Neural cell (in vitro differentiated cells): ENCODE measurements around the gene MYG1. TPM values are rescaled to one million over a fixed set of nuclear protein-coding genes. Genes with fewer than 3 reads are reported as not detected.

ENCODE experiments used
- H2AFZ ChIP-seq: fragments of 200-600, 300-800 bp; sonication (generic), shearing (Covaris generic); 2 replicates; pipeline ENCODE4 v1.6.0; 2014; ENCODE audit warnings: low read depth, mild to moderate bottlenecking, antibody characterized with exemption, low read length, moderate library complexity
- H3F3A ChIP-seq: fragments of 200-600 bp; shearing (Covaris generic); 2 replicates; pipeline ENCODE4 v1.6.1; 2016; ENCODE audit warnings: mild to moderate bottlenecking, moderate library complexity, mixed read lengths, antibody characterized with exemption, low read length; ENCODE audit not compliant: insufficient read depth, poor library complexity, severe bottlenecking
- H3K27ac ChIP-seq: fragments of 200-600, 300-800 bp; sonication (generic), shearing (Covaris generic); 2 replicates; pipeline ENCODE4 v1.5.1; 2014; ENCODE audit warnings: mild to moderate bottlenecking, low read length, moderate library complexity
- H3K27me3 ChIP-seq: fragments of 300-800, 200-600 bp; sonication (generic), shearing (Covaris generic); 2 replicates; pipeline ENCODE4 v1.6.0; 2014; ENCODE audit warnings: mild to moderate bottlenecking, low read depth, low read length, moderate library complexity; ENCODE audit not compliant: insufficient read depth
- H3K36me3 ChIP-seq: fragments of 300-800, 200-600 bp; sonication (generic), shearing (Covaris generic); 2 replicates; pipeline ENCODE4 v1.5.1; 2014; ENCODE audit warnings: mild to moderate bottlenecking, antibody characterized with exemption, low read length, moderate library complexity; ENCODE audit not compliant: insufficient read depth
- H3K4me2 ChIP-seq: fragments of 300-800, 200-600 bp; sonication (generic), shearing (Covaris generic); 2 replicates; pipeline ENCODE4 v1.6.0; 2014; ENCODE audit warnings: mild to moderate bottlenecking, low read length
- H3K4me3 ChIP-seq: fragments of 300-800, 200-600 bp; sonication (generic), shearing (Covaris generic); 2 replicates; pipeline ENCODE4 v1.5.1; 2014; ENCODE audit warnings: mild to moderate bottlenecking, low read length, moderate library complexity
- H3K79me2 ChIP-seq: fragments of 200-600 bp; shearing (Covaris generic); replicated peaks from 2 replicates; pipeline ENCODE4 v1.6.0; 2014; ENCODE audit warnings: mild to moderate bottlenecking, low read length, moderate library complexity; ENCODE audit not compliant: insufficient read depth
- H3K9ac ChIP-seq: fragments of 300-800, 200-600 bp; sonication (generic), shearing (Covaris generic); 2 replicates; pipeline ENCODE4 v1.6.1; 2016; ENCODE audit warnings: mild to moderate bottlenecking, low read length, mixed read lengths
- H3K9me2 ChIP-seq: fragments of 200-600 bp; shearing (Covaris generic); 2 replicates; pipeline ENCODE4 v1.6.1; 2016; ENCODE audit warnings: mild to moderate bottlenecking, low read length, mixed read lengths; ENCODE audit not compliant: insufficient read depth
- H3K9me3 ChIP-seq: fragments of 200-600, 300-800 bp; sonication (generic), shearing (Covaris generic); 2 replicates; pipeline ENCODE4 v1.6.1; 2016; ENCODE audit warnings: mild to moderate bottlenecking, mixed run types, low read length, moderate library complexity, mixed read lengths
- H4K20me1 ChIP-seq: fragments of 200-600 bp; shearing (Covaris generic); 2 replicates; pipeline ENCODE4 v1.6.1; 2016; ENCODE audit warnings: mild to moderate bottlenecking, mixed run types; ENCODE audit not compliant: insufficient read depth
- CTCF ChIP-seq: fragments of 450-650 bp; IDR thresholded peaks from 2 replicates; pipeline ENCODE4 v1.5.1; 2014; ENCODE audit warnings: antibody characterized with exemption, mild to moderate bottlenecking, moderate library complexity; ENCODE audit not compliant: poor library complexity, severe bottlenecking
- EP300 ChIP-seq: fragments of 450-650 bp; conservative IDR thresholded peaks from 2 replicates; pipeline ENCODE4 v1.6.1; 2014; ENCODE audit warnings: antibody characterized with exemption, mild to moderate bottlenecking, moderate library complexity; ENCODE audit not compliant: poor library complexity, severe bottlenecking
- EZH2 ChIP-seq: fragments of 200-600, 300-800 bp; shearing (Covaris generic), sonication (generic); IDR thresholded peaks from 2 replicates; pipeline ENCODE4 v1.6.1; 2014; ENCODE audit warnings: antibody characterized with exemption, low read length, borderline replicate concordance, mild to moderate bottlenecking; ENCODE audit not compliant: insufficient read depth, poor library complexity, severe bottlenecking
- MXI1 ChIP-seq: fragments of 450-650 bp; conservative IDR thresholded peaks from 2 replicates; pipeline ENCODE4 v1.6.1; 2014; ENCODE audit warnings: antibody characterized with exemption, mild to moderate bottlenecking; ENCODE audit not compliant: poor library complexity, severe bottlenecking
- POLR2AphosphoS5 ChIP-seq: IDR thresholded peaks from 2 replicates; pipeline ENCODE4 v1.6.1; 2012
- RAD21 ChIP-seq: fragments of 450-650 bp; conservative IDR thresholded peaks from 2 replicates; pipeline ENCODE4 v1.6.1; 2014; ENCODE audit warnings: antibody characterized with exemption, mild to moderate bottlenecking, moderate library complexity
- REST ChIP-seq: IDR thresholded peaks from 2 replicates; pipeline ENCODE4 v1.6.1; 2012; ENCODE audit warnings: borderline replicate concordance
- SMC3 ChIP-seq: fragments of 450-650 bp; conservative IDR thresholded peaks from 2 replicates; pipeline ENCODE4 v1.6.1; 2014; ENCODE audit warnings: antibody characterized with exemption, mild to moderate bottlenecking, moderate library complexity; ENCODE audit not compliant: poor library complexity
- TAF1 ChIP-seq: IDR thresholded peaks from 2 replicates; pipeline ENCODE4 v1.6.1; 2012; ENCODE audit warnings: low read depth
- polyA plus RNA-seq: library from polyadenylated mRNA; depleted of rRNA; stranded (reverse); fragments of >200 nt; gene quantifications from 2 replicates; pipeline ENCODE4 v1.2.3, GENCODE V29; 2014

The MYG1 gene
- polyA plus RNA-seq, 1 donor from 2014 or later = 70.5 TPM

- no peak for TF ChIP-seq CTCF
Observed at GRCh38 chr12:53286448-53286847, 13.0 kb upstream of the MYG1 start (continued).

- Histone ChIP-seq H3K27me3 (no peaks in the 10 kb centered on the region), H3K79me2 (no peaks in the 10 kb centered on the region), H3F3A (no peaks in the 10 kb centered on the region), H3K36me3 (no peaks in the 10 kb centered on the region), H3K4me3 (no peak overlapping the region), H3K9me2 (no peaks in the 10 kb centered on the region), H3K27ac (no peak overlapping the region), H3K9me3 (no peaks in the 10 kb centered on the region), H3K4me2 (no peak overlapping the region), H2AFZ (no peak overlapping the region), H3K9ac (no peak overlapping the region), H4K20me1 (no peaks in the 10 kb centered on the region)
- TF ChIP-seq POLR2AphosphoS5 (no peak), EP300 (no peak), MXI1 (peak; percentile 31), REST (no peak), CTCF (peak; percentile 90), RAD21 (peak; percentile 89), SMC3 (peak; percentile 97), EZH2 (no peak), TAF1 (no peak)
Observed at GRCh38 chr12:53287741-53288216, 11.7 kb upstream of the MYG1 start.

GRCh38 chr12:53288322-53288721, 11.2 kb upstream of the MYG1 start:
- TF ChIP-seq CTCF (no peak), MXI1 (no peak), EZH2 (no peak), POLR2AphosphoS5 (no peak), SMC3 (no peak), EP300 (no peak), RAD21 (no peak), TAF1 (no peak), REST (no peak)
- H3K79me2 ChIP-seq = no peaks in the 10 kb centered on the region
- H2AFZ ChIP-seq = no peak overlapping the region
- no peaks in the 10 kb centered on the region for H3K36me3 ChIP-seq
- no peaks in the 10 kb centered on the region for H3K9me2 ChIP-seq
- no peak overlapping the region for H3K27ac ChIP-seq
- no peak overlapping the region for H3K9ac ChIP-seq
- no peak overlapping the region for H3K4me3 ChIP-seq
- H3F3A ChIP-seq = no peaks in the 10 kb centered on the region
- H3K9me3 ChIP-seq = no peaks in the 10 kb centered on the region
- H3K4me2 ChIP-seq = no peak overlapping the region
- no peaks in the 10 kb centered on the region for H3K27me3 ChIP-seq
- no peaks in the 10 kb centered on the region for H4K20me1 ChIP-seq
